ENCODE data around the gene PDE7B. TPM values are rescaled to one million over a fixed set of nuclear protein-coding genes. Genes with fewer than 3 reads are reported as not detected.

The PDE7B gene
- total RNA-seq, 1 donor from 2014 or later = 1.0 TPM

GRCh38 chr6:136063096-136063495, 211.6 kb downstream of the PDE7B start:
- no peak for DNase-seq (ENCODE audit: low read depth)

- DNase-seq (ENCODE audit: low read depth) = no peak
Observed at GRCh38 chr6:136066005-136066404, 214.5 kb downstream of the PDE7B start.

GRCh38 chr6:136067731-136068341, 216.3 kb downstream of the PDE7B start:
- DNase-seq (ENCODE audit: low read depth) = no peak

- peak; percentile 34 for DNase-seq (ENCODE audit: low read depth)
Observed at GRCh38 chr6:136069119-136069518, 217.6 kb downstream of the PDE7B start.

- DNase-seq (ENCODE audit: low read depth) = no peak
Observed at GRCh38 chr6:136070815-136071214, 219.3 kb downstream of the PDE7B start.

- no peak for DNase-seq (ENCODE audit: low read depth)
Observed at GRCh38 chr6:136072691-136073090, 221.2 kb downstream of the PDE7B start.

- DNase-seq (ENCODE audit: low read depth) = no peak
Observed at GRCh38 chr6:136073216-136073615, 221.7 kb downstream of the PDE7B start.

GRCh38 chr6:136076496-136076895, 225.0 kb downstream of the PDE7B start:
- DNase-seq (ENCODE audit: low read depth) = no peak

GRCh38 chr6:136077834-136078576, 226.5 kb downstream of the PDE7B start:
- DNase-seq (ENCODE audit: low read depth) = no peak

- DNase-seq (ENCODE audit: low read depth) = no peak
Observed at GRCh38 chr6:136079701-136080565, 228.4 kb downstream of the PDE7B start.

- no peak for DNase-seq (ENCODE audit: low read depth)
Observed at GRCh38 chr6:136083540-136083939, 232.0 kb downstream of the PDE7B start.

- no peak for DNase-seq (ENCODE audit: low read depth)
Observed at GRCh38 chr6:136084403-136084802, 232.9 kb downstream of the PDE7B start.

GRCh38 chr6:136085370-136086115, 234.0 kb downstream of the PDE7B start:
- no peak for DNase-seq (ENCODE audit: low read depth)

- DNase-seq (ENCODE audit: low read depth) = peak; percentile 80
Observed at GRCh38 chr6:136086686-136087085, 235.2 kb downstream of the PDE7B start.

GRCh38 chr6:136087986-136088385, 236.5 kb downstream of the PDE7B start:
- peak; percentile 45 for DNase-seq (ENCODE audit: low read depth)

- no peak for DNase-seq (ENCODE audit: low read depth)
Observed at GRCh38 chr6:136088693-136089092, 237.2 kb downstream of the PDE7B start.

- no peak for DNase-seq (ENCODE audit: low read depth)
Observed at GRCh38 chr6:136089876-136090275, 238.4 kb downstream of the PDE7B start.

GRCh38 chr6:136090929-136091328, 239.4 kb downstream of the PDE7B start:
- DNase-seq (ENCODE audit: low read depth) = no peak

GRCh38 chr6:136092897-136093296, 241.4 kb downstream of the PDE7B start:
- DNase-seq (ENCODE audit: low read depth) = no peak

GRCh38 chr6:136093835-136094234, 242.3 kb downstream of the PDE7B start:
- DNase-seq (ENCODE audit: low read depth) = no peak

- no peak for DNase-seq (ENCODE audit: low read depth)
Observed at GRCh38 chr6:136094812-136095211, 243.3 kb downstream of the PDE7B start.
